ENCODE data around the gene PIGBOS1.
"Not testable (repeated sequence)": the region's sequence is repeated elsewhere in the genome, so short reads cannot be mapped to it uniquely, and the experiment has no call there.

PIGBOS1 gene

GRCh38 chr15:55290528-55291057, 28.3 kb downstream of the PIGBOS1 start:
- DNase-seq: peak; percentile 89

DNA sequence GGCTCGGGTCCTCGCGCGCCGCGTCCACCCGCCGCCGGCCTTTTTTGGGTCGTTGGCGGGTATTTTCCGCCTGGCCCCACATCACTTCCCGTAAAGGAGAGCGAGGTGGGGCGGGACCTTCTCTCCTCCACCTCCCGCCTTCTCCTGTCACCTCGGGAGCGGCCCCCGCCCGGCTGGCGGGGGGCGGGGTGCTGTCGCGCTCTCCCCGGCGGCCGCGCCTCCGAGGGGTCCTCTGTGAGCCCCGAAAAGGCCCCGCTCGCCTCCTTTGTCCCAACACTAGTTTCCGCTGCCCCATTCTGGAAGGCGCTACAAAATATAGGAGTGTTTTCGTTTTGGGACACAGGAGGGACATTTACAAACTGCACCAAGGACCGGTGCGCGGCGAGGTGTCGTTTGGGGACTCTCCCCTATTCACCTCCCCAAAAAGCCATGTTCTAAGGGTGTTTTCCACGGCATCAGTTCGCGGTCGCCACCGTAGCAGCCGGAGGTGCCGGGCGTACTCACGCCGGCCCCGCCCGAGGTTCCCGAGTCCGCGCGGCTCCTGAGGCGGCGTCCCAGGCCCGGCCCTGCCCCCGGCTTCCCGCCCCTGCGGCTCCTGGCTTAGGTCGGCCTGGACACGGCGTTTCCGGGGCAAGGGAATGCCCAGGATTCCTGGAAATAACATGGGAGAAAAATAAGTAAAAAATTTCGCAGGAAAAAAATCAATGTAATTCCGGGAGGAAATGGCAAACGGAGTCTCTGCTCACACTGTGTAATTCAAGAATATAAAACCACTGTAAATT, 29.0 kb downstream of the PIGBOS1 start, which contains the start of gene RAB27A:
Gene RAB27A (minus strand): TSS at position 68 of the 782 bp plus-strand sequence. CDS start 54,879 bp downstream, outside the sequence.
- DNase-seq: peak; percentile 63

- peak; percentile 59 for DNase-seq
Measured at GRCh38 chr15:55289011-55289745, 29.7 kb downstream of the PIGBOS1 start.

GRCh38 chr15:55288006-55288717, 30.8 kb downstream of the PIGBOS1 start:
- DNase-seq: no peak

DNA sequence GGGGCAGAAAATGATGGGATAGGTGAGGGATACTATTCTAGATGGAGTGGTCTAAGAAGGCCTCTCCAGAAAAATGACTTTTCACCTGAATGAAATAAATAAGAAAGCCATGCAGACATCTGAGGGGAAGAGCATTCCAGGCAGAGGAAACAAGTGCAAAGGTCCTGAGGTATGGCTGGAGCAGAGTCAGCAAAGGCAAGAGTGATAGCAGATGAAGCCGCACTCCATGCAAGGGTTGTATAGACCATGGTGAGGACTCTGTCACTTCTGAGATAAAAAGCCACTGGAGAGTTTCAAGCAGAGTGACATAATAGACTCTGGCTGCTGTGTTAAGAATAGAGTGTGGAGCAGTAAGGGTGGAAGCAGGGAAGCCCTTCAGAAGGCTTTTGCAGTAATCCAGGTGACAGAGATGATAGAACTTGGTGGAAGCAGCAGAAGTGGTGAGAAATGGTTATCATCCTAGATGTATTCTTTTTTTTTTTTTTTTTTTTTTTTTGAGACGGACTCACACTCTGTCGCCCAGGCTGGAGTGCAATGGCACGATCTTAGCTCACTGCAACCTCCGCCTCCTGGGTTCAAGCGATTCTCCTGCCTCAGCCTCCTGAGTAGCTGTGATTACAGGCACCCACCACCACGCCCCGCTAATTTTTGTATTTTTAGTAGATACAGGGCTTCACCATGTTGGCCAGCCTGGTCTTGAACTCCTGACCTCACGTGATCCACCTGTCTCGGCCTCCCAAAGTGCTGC, 32.3 kb downstream of the PIGBOS1 start:
- DNase-seq: not testable (repeated sequence)

DNA sequence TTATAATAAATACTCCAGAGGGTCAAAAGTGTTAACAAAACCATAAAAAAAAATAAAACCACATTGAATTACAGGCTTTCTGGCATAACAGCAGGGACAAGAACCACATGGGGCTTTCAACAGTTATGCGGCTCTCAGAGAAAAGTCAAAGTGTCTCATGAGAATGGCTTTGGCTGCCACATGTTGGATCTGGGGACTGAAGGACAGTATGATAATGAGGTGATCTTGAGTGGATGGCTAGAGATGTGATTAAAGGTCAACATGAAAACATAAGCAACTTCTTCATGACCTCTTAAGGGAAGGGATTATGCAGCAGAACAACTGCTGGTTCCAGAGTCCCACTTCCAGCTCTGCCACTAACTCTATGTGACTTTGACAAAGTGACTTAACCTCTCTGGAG, 34.5 kb downstream of the PIGBOS1 start:
- no peak for DNase-seq

DNA sequence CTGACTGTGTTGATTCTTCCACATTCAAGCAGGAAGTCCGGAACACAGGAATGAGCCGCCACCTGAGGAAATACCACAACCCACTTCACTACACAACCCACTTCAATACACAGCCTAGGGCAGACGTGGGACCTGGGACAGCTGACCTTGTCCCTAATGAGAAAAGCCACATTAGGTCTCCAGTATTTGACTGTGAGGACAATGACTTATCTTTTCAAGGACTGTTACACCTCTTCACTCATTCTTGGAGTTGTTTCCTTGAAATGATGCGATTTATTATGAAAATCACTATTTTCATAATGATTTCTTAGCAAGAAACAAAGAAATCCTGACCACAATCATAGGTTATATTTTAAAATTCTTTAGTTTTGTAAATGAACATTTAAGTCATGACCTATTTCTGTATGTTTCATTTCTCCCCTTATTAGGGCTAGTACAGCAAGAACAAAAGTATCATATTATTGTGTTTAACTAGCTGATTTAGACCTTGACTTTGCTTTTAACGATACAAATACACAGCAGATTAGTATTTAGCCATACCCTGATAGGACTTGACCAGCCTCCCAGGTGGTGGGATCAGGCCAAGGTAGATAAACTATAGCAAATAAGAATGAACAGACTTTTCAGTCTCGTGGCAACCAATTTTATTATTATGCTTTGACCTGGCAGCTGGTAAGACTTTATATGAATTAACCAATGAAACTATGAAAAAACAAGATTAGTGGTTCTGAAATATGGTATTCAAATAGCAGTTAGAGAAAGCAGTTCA, 35.4 kb downstream of the PIGBOS1 start:
- DNase-seq: no peak

- DNase-seq: peak; percentile 71
Measured at GRCh38 chr15:55282284-55282833, 36.6 kb downstream of the PIGBOS1 start.

GRCh38 chr15:55281517-55282228, 37.2 kb downstream of the PIGBOS1 start:
- no peak for DNase-seq

GRCh38 chr15:55280589-55280988, 38.3 kb downstream of the PIGBOS1 start:
- DNase-seq: not testable (repeated sequence)

DNA sequence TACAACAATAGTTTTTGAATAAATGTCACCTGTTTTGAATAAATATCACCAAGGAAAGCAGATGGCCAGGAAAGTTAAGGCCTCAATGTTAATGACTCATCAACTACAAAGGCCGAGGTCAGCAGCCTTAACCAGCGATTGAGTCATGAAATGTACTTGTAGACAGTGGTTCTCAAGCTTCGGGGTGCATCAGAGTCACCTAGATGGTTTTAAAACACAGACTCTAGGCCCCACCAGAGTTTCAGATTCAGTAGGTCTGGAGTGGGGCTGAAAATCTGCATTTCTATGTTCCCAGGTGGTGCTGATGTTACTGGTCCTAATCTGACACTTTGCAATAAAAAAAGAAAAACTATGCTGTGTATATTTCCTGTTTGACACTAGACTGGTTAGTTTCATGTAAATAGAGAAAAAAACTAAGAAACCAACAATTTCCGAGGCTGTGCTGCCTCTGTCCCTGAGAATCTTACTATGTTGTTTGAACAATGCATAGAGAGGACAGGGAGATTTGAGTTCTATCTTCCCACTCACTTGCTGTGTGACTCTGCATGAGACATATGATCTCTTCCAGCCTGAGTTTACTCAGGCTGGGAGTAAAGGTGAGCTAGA, 39.1 kb downstream of the PIGBOS1 start:
- peak; percentile 68 for DNase-seq

GRCh38 chr15:55279100-55279745, 39.7 kb downstream of the PIGBOS1 start:
- no peak for DNase-seq

DNA sequence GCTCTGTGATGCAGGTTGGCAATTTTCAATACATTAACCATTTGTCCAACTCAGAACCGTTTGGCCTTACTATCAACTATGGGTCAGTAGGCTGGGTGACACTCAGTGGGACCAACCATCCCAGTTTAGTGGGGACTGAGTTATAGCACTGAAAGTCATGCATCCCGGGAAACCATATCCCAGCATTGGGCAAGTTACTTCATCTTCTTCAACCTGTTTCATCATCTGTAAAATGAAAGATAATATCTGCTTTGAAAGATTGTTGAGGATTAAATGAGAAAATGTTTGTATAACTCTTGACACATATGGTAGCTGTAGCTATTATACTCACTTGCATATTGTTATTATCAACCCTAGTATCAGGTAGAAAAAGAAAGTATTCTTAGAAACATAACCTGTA, 41.2 kb downstream of the PIGBOS1 start:
- no peak for DNase-seq

- DNase-seq: peak; percentile 53
Measured at GRCh38 chr15:55277116-55277564, 41.8 kb downstream of the PIGBOS1 start.

DNA sequence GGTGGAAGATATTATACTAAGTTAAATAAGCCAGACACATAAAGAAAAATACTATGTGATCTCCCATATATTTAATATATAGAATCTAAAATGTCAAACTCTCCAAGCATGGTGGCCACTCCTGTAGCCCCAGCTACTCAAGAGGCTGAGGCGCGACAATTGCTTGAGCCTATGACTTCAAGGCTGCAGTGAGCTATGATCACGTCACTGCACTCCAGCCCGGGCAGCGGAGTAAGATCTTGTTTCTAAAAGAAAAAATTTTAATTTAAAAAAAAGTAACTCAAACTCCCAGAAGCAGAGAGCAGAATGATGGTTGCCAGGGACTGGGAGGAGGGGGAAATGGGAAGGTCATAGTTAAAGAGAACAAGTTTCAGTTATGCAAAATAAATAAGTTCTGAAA, 42.6 kb downstream of the PIGBOS1 start:
- no peak for DNase-seq

GRCh38 chr15:55270291-55270690, 48.6 kb downstream of the PIGBOS1 start:
- DNase-seq: no peak

DNA sequence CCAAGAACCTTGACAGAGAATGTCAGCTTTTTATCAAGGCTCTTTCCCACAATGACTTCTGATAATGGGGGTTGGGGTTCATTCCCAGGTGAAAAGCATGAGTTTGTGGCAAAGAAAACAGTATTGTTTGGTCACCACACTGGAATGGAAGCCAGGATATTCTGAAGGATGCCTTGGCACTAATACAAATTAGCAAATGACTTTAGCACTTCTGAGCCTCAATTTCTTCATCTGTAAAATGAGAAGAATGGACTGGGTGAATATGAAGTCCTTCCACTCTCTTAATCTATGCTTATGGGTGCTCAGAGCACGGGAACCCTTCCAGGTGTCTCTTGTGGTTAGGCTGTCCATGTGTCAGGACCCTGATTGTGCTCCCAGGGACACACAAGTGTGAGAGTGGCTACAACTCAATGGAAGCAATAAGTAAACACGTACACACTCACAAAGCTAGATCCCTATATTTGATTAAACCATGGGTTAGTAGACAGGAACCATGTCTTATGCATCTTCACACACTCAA, 50.7 kb downstream of the PIGBOS1 start:
- no peak for DNase-seq

GRCh38 chr15:55267401-55268175, 51.3 kb downstream of the PIGBOS1 start:
- peak; percentile 72 for DNase-seq

All from suppressor macrophage treated with lipopolysaccharide for 4 hours (primary cell).